ENCODE results near the gene FOXRED2. TPM values are rescaled to one million over a fixed set of nuclear protein-coding genes. Genes with fewer than 3 reads are reported as not detected.

Gene FOXRED2
- polyA plus RNA-seq, 3 donors from 2014 or later, result 0.38 to 2.8 TPM; not detected in 1

DNA sequence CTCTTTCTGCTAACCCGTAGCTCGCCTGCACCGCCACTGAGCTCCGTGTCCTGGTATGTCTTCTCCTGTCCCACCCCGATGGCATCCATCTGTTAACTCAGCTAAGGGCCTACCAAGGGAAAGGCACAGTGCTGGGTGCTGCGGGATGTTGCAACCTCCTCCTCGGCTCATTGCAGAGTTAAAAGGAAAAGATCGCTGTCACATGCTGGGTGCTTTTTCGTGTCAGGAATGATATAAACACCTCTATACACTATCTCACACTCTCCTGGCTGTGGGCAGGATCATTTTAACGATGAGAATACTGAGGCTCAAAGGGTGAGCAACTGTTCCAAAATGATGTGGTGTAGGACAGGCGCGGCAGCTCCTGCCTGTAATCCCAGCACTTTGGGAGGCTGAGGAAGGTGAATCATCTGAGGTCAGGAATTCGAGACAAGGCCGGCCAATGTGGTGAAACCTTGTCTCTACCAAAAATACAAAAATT, 35.5 kb downstream of the FOXRED2 start:
- Mint-ChIP-seq H3K9me3 (no peaks in the 10 kb centered on the region), H3K36me3 (peaks cover 9 to 32% (median 18%) of the 10 kb centered on the region in 3 donors), H3K4me1 (peaks cover 18 to 21% of the 10 kb centered on the region in 2 donors), H3K27ac (no peak overlapping the region), H3K27me3 (ENCODE audit: low read depth in 3 of 3) (no peaks in the 10 kb centered on the region), H3K4me3 (no peak overlapping the region)
- no peak for DNase-seq

GRCh38 chr22:36470994-36471331, 35.9 kb downstream of the FOXRED2 start:
- Mint-ChIP-seq H3K27ac (no peak overlapping the region), H3K4me1 (peaks cover 18 to 21% of the 10 kb centered on the region in 2 donors), H3K36me3 (peaks cover 9 to 30% (median 16%) of the 10 kb centered on the region in 3 donors), H3K9me3 (no peaks in the 10 kb centered on the region), H3K27me3 (ENCODE audit: low read depth in 3 of 3) (peaks cover 0 to 1% (median 0%) of the 10 kb centered on the region in 3 donors), H3K4me3 (no peak overlapping the region)
- no peak for DNase-seq

- Mint-ChIP-seq H3K27ac (peak overlapping the region in 5 of 6 donors; percentile 29 to 62 (median 36)), H3K36me3 (peaks cover 3 to 24% (median 10%) of the 10 kb centered on the region in 3 donors), H3K9me3 (no peaks in the 10 kb centered on the region), H3K4me1 (peaks cover 18 to 21% of the 10 kb centered on the region in 2 donors), H3K4me3 (no peak overlapping the region), H3K27me3 (ENCODE audit: low read depth in 3 of 3) (peaks cover 0 to 1% (median 0%) of the 10 kb centered on the region in 3 donors)
- peak; percentile 81 to 87 (median 85) for DNase-seq
These were observed 36.5 kb downstream of the FOXRED2 start for GRCh38 chr22:36470162-36470993.

GRCh38 chr22:36469094-36469710, 37.6 kb downstream of the FOXRED2 start:
- no peaks in the 10 kb centered on the region for H3K9me3 Mint-ChIP-seq
- no peak overlapping the region for H3K4me3 Mint-ChIP-seq
- peak overlapping the region in 1 of 6 donors; percentile 3 for H3K27ac Mint-ChIP-seq
- peaks cover 0 to 17% (median 7%) of the 10 kb centered on the region in 3 donors for H3K36me3 Mint-ChIP-seq
- H3K27me3 Mint-ChIP-seq (ENCODE audit: low read depth in 3 of 3), result peaks cover 0 to 2% (median 0%) of the 10 kb centered on the region in 3 donors
- no peak for DNase-seq
- peaks cover 18 to 21% of the 10 kb centered on the region in 2 donors for H3K4me1 Mint-ChIP-seq

DNA sequence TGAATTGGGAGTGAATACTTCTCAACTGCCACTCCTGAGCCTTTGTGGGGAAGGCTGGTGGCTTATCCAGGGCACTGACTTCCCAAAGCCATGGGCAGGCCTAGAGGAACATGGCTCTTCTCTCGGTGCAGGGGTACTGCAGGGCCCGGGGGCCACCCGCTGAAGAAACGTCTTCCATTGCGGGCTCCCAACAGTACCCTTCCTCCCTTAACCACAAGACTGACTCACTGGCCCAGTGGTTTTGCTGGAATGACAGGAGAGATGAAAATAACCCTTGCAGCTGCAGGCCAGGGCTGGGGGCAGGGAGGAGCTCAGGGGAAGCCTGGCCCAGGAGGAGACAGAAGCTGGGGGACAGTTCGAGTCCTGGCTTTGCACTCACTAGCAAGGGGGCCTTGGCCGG, 38.9 kb downstream of the FOXRED2 start:
- no peak for DNase-seq
- Mint-ChIP-seq H3K4me3 (no peak overlapping the region), H3K9me3 (no peaks in the 10 kb centered on the region), H3K27ac (no peak overlapping the region), H3K27me3 (ENCODE audit: low read depth in 3 of 3) (peaks cover 0 to 4% (median 0%) of the 10 kb centered on the region in 3 donors), H3K36me3 (peaks cover 0 to 17% (median 7%) of the 10 kb centered on the region in 3 donors), H3K4me1 (peaks cover 18 to 21% of the 10 kb centered on the region in 2 donors)

DNA sequence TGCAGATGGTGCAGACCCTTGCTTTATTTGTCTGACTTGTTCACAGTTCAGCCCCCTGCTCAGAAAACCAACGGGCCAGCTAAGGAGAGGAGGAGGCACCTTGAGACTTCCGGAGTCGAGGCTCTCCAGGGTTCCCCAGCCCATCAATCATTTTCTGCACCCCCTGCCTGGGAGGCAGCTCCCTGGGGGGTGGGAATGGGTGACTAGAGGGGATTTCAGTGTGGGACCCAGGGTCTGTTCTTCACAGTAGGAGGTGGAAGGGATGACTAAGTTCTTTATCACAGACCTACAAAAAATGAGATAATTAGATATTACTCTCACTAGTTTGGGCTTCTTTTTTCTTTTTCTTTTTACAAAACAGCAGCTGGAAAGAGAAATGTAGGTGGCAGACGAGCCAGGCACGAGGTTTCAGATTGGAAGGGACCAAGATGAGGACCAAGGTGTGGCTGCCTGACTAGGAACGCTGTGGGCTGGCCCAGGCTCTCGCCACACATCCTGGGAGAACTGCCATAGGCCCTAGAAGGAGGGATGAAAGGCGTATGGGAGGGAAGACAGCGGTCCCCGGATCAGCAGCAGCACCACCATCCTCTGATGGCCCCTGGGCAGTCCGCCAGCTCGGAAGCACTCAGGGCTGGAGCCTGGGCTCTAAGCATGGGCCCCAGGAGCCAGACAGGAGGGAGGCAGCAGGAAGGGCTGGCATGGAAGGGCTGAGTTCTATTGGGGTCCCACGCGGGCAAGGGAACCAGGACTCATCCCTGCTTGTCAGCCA, 39.6 kb downstream of the FOXRED2 start:
- Mint-ChIP-seq H3K36me3 (peaks cover 0 to 11% (median 4%) of the 10 kb centered on the region in 3 donors), H3K27ac (peak overlapping the region in 4 of 6 donors; percentile 8 to 55 (median 17)), H3K27me3 (ENCODE audit: low read depth in 3 of 3) (peaks cover 0 to 4% (median 0%) of the 10 kb centered on the region in 3 donors), H3K4me1 (peaks cover 18 to 21% of the 10 kb centered on the region in 2 donors), H3K9me3 (no peaks in the 10 kb centered on the region), H3K4me3 (no peak overlapping the region)
- DNase-seq, result no peak

DNA sequence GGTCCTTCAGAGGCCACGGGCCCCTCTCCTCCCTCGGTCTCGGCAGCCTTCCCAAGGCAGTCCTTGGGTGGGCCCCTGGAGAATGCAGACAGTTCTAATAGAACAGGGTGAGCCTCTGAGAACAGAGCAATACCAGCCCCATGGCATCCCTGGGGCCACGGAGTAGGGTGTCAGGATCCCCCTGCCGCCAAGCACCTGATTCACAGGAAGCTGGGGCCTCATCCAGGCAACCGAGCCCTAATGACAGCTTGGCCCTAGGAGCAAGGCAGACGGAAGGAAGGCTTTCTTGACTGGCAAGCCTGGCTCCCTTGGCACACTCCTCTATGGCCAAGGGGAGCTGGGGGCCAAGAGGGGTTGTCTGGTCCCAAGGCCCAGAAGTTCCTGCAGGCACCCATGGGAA, 40.6 kb downstream of the FOXRED2 start:
- Mint-ChIP-seq H3K4me1 (peaks cover 18 to 21% of the 10 kb centered on the region in 2 donors), H3K9me3 (no peaks in the 10 kb centered on the region), H3K27ac (peak overlapping the region in 1 of 6 donors; percentile 28), H3K4me3 (no peak overlapping the region), H3K36me3 (peaks cover 0 to 7% (median 0%) of the 10 kb centered on the region in 3 donors), H3K27me3 (ENCODE audit: low read depth in 3 of 3) (peaks cover 0 to 4% (median 0%) of the 10 kb centered on the region in 3 donors)
- no peak for DNase-seq

- peaks cover 0 to 4% (median 0%) of the 10 kb centered on the region in 3 donors for H3K27me3 Mint-ChIP-seq (ENCODE audit: low read depth in 3 of 3)
- DNase-seq, result no peak
- no peak overlapping the region for H3K4me3 Mint-ChIP-seq
- H3K4me1 Mint-ChIP-seq, result peaks cover 15 to 16% of the 10 kb centered on the region in 2 donors
- no peaks in the 10 kb centered on the region for H3K9me3 Mint-ChIP-seq
- no peak overlapping the region for H3K27ac Mint-ChIP-seq
- peaks cover 0 to 7% (median 0%) of the 10 kb centered on the region in 3 donors for H3K36me3 Mint-ChIP-seq
These were observed 41.4 kb downstream of the FOXRED2 start for GRCh38 chr22:36465232-36466021.

- Mint-ChIP-seq H3K9me3 (no peaks in the 10 kb centered on the region), H3K36me3 (peaks cover 0 to 2% (median 0%) of the 10 kb centered on the region in 3 donors), H3K27me3 (ENCODE audit: low read depth in 3 of 3) (peaks cover 0 to 4% (median 0%) of the 10 kb centered on the region in 3 donors), H3K27ac (no peak overlapping the region), H3K4me3 (no peak overlapping the region), H3K4me1 (peaks cover 8 to 9% of the 10 kb centered on the region in 2 donors)
- no peak for DNase-seq
These were observed 42.1 kb downstream of the FOXRED2 start for GRCh38 chr22:36464715-36465231.

- H3K4me3 Mint-ChIP-seq, result no peak overlapping the region
- no peaks in the 10 kb centered on the region for H3K9me3 Mint-ChIP-seq
- H3K36me3 Mint-ChIP-seq, result peaks cover 0 to 2% (median 0%) of the 10 kb centered on the region in 3 donors
- DNase-seq, result no peak
- peaks cover 7 to 8% of the 10 kb centered on the region in 2 donors for H3K4me1 Mint-ChIP-seq
- peaks cover 0 to 4% (median 0%) of the 10 kb centered on the region in 3 donors for H3K27me3 Mint-ChIP-seq (ENCODE audit: low read depth in 3 of 3)
- H3K27ac Mint-ChIP-seq, result no peak overlapping the region
These were observed 43.1 kb downstream of the FOXRED2 start for GRCh38 chr22:36463783-36464184.

- Mint-ChIP-seq H3K9me3 (no peaks in the 10 kb centered on the region), H3K36me3 (peaks cover 0 to 2% (median 0%) of the 10 kb centered on the region in 3 donors), H3K4me3 (no peak overlapping the region), H3K27me3 (ENCODE audit: low read depth in 3 of 3) (peaks cover 0 to 4% (median 0%) of the 10 kb centered on the region in 3 donors), H3K4me1 (peaks cover 3 to 4% of the 10 kb centered on the region in 2 donors), H3K27ac (peak overlapping the region in 1 of 6 donors; percentile 28)
- DNase-seq, result no peak
These were observed 44.9 kb downstream of the FOXRED2 start for GRCh38 chr22:36461665-36462649.

- Mint-ChIP-seq H3K9me3 (no peaks in the 10 kb centered on the region), H3K27ac (no peak overlapping the region)
- DNase-seq, result no peak
These were observed 46.6 kb downstream of the FOXRED2 start for GRCh38 chr22:36460202-36460601.

More at GRCh38 chr22:36460202-36460601, 46.6 kb downstream of the FOXRED2 start:
- Mint-ChIP-seq H3K4me3 (no peak overlapping the region), H3K4me1 (peaks cover 11% of the 10 kb centered on the region in 2 donors), H3K36me3 (no peaks in the 10 kb centered on the region), H3K27me3 (ENCODE audit: low read depth in 3 of 3) (peaks cover 0 to 3% (median 0%) of the 10 kb centered on the region in 3 donors)
